Skeletal muscle cell (primary cell): ENCODE results near the gene ANKRD36B.
"Not testable (repeated sequence)": the region's sequence is repeated elsewhere in the genome, so short reads cannot be mapped to it uniquely, and the experiment has no call there.

ENCODE experiments used
- DNase-seq: peaks from one replicate; pipeline ENCODE4 v3.0.0-alpha.2; 2010; ENCODE audit warnings: low read depth
- H3K4me3 ChIP-seq: 2 replicates; pipeline ENCODE4 v1.5.1; 2011; ENCODE audit warnings: low read depth, mild to moderate bottlenecking, control low read depth, low read length, moderate library complexity

The ANKRD36B gene

GRCh38 chr2:97589598-97590510 is at the start of gene ANKRD36B:
ANKRD36B (minus strand) TSS chr2:97589877; CDS start chr2:97589685, 192 bp downstream.
- peak within 1 kb of the TSS; percentile 59 for H3K4me3 ChIP-seq
- not testable (repeated sequence) for DNase-seq

DNA sequence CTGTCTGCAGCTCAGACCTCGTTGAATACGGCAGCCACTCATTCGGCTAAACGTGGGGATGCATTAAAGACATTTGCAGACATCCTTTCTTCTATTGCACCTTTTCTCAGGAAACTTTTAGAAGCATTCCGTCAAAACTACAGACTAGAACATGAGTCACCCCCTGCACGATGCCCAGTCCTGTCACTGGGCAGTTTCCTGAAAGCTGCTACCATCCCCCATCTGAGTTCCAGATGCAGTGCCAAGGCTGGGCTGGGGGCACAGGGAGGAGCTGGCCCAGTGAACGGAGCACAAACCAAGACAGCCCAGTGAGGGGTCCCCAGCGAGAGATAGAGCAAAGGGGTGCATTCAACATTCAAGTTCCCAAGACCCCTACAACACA is 36.4 kb upstream of the ANKRD36B start:
- H3K4me3 ChIP-seq, DNase-seq: not testable (repeated sequence)

- H3K4me3 ChIP-seq, DNase-seq: not testable (repeated sequence)
Observed at GRCh38 chr2:97625354-97626048, 35.8 kb upstream of the ANKRD36B start.

DNA sequence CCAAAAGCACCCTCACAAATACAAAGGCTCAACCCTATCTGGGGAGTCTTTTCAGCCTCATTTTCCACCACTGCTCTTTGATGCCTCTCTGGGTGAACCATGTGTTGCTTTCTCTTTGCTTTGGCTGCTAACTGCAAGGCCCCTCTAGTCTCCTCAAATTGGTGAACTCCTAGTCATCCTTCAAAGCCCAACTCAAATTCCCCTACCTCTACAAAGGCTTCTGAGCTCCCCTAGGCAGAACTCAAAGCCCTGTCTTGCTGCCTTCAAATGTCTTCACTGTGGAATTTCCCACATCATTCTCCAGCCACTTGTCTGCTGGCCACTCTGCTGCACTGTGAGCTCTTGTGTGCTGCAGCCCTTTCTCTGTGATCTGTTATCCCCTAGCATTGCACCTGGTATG is 33.3 kb upstream of the ANKRD36B start:
- H3K4me3 ChIP-seq, DNase-seq: not testable (repeated sequence)

GRCh38 chr2:97620492-97620891 is 30.8 kb upstream of the ANKRD36B start:
- not testable (repeated sequence) for DNase-seq, H3K4me3 ChIP-seq

- not testable (repeated sequence) for H3K4me3 ChIP-seq
Observed at GRCh38 chr2:97618939-97619827, 29.5 kb upstream of the ANKRD36B start.

DNA sequence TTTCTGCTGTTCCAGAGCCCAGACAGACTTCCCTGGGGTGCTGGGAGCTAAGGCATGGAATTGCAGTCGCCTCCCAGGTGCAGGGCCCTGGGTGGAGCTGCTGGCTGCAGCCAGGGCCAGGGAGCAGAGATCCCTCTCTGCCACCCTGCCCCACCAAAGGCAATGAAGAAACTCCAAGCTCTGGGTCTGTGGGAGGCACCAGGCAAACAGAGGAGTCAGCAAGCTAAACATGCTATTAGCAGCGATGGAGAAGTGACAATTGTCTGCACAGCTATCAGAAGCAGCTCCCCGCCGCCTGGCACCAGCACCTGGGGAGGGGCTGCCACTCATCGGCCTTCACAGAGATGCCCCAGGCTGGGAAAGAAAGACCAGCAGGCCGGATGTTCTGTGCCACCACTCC is 28.2 kb upstream of the ANKRD36B start:
- DNase-seq: no peak
- H3K4me3 ChIP-seq: no peak overlapping the region

More at GRCh38 chr2:97618939-97619827, 29.5 kb upstream of the ANKRD36B start:
- peak; percentile 6 for DNase-seq

- H3K4me3 ChIP-seq, DNase-seq: not testable (repeated sequence)
Observed at GRCh38 chr2:97615746-97616145, 26.1 kb upstream of the ANKRD36B start.

DNA sequence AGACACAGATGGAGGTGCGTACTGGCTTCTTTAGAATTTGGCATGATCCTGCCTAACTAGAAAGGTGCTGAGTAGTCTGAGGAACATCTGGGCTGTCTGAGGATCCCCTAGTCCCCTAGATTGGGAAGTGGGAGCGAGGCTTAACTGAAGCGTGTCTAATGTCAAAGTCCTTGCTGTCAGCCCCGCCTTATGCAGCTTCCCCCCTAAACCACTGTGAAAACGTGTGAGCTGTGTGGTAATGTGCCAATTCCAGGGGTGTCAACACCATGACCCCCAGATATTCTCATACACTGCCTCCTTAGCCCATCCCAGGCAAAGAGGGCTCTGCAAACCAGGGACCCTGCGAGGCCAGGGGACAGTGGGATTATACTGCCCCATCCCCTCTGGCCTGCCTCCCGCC is 22.2 kb upstream of the ANKRD36B start:
- not testable (repeated sequence) for DNase-seq, H3K4me3 ChIP-seq

DNA sequence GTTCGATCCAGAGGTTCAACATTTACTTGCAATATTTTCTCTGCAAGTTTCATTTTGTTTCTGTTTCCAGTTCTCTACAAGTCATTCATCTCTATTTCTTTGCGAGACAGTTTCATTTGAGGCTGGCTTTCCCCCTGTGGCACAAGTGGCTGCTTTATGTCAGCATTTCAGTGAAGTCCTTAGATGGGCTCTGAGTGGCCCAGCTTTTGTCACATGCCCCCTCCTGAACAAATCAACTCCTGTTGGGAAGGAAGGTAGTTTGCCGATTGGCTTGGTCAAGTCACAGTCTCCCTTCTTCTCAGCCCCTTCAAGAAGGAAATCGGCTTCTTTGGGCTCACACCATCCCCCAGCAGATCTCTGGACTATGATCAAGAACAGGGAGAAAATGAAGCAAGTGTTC is 19.1 kb upstream of the ANKRD36B start:
- not testable (repeated sequence) for H3K4me3 ChIP-seq, DNase-seq

DNA sequence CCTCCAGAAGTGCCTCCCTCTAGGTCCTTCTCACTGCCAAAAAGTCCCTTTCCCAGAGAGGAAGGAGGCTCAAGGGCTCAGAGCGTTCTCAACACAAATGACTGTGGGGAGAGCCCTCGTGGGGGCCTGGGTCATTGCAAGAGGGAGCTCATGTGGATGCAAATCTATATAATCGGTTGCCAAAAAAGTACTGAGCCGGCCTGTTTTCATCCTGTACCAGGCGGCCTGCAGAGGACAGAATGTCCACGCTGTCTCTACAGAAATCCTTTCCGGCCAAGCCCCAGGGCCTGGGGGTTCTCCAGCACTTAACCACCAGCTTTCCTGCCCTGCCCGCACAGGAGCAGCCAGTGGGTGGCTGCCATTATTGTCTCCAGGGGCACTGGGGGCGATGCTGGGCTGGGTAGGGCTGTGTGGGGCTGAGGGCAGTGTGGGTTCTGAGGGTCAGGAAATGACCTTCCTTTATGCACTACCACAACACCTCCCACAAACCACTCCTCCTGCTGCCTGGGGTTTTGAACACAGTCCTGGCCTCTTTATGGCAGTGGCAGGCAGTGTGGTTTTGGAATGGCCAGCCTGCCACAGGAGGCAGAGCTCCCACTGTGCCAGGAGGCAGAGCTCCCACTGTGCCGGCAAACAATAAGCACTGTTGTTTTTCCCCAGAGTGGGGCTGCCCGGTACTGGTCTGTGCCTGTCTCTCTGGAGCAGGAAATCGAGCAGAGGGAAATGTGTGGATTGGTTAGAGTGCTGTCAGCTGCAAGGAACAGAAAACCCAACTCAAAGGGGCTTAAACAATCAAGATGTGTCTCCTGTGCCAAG is 16.1 kb upstream of the ANKRD36B start:
- not testable (repeated sequence) for H3K4me3 ChIP-seq, DNase-seq

DNA sequence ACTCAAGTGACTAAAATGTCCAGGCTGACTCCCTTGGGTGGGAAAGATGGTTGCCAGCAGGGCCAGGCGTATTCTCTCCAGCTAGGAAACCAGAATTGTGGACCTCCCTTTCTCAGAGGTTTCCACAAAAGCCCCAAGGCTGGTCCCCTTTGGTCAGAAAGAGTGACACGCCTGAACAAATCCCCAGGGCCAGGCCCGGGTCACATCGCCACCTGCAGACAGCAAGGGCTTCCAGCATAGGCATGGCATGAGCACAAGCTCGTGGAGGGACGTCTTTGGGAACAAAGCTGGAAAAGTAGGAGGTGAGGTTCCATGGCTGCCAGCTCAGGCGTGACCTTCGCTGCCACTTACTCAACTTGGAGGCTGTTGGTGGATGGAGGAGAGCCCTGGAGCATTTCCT is 15.4 kb upstream of the ANKRD36B start:
- H3K4me3 ChIP-seq, DNase-seq: not testable (repeated sequence)

GRCh38 chr2:97601537-97601936 is 11.9 kb upstream of the ANKRD36B start:
- not testable (repeated sequence) for H3K4me3 ChIP-seq, DNase-seq

- not testable (repeated sequence) for DNase-seq, H3K4me3 ChIP-seq
Observed at GRCh38 chr2:97596180-97596579, 6.5 kb upstream of the ANKRD36B start.

DNA sequence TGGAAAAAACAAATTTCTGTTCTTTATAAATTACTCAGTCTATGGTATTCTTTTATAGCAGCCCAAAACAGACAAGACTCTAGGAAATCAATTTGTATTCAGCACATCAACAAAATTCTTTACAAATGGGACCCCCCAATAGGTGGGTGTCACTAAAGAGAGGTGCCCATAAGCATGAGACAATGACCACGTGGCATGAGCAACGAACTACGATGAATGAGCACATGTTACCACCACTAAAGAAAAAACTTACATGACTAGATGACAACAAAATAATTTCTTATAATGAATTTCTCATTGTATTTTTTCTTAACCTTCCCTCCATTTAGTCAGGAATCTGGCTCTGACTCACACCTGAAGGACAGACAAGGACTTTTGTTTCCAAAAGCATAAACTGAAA is 3.8 kb upstream of the ANKRD36B start:
- DNase-seq, H3K4me3 ChIP-seq: not testable (repeated sequence)

- H3K4me3 ChIP-seq: peak overlapping the region; percentile 56
- DNase-seq: peak; percentile 37
Observed at GRCh38 chr2:97590515-97591394, 1.1 kb upstream of the ANKRD36B start.

DNA sequence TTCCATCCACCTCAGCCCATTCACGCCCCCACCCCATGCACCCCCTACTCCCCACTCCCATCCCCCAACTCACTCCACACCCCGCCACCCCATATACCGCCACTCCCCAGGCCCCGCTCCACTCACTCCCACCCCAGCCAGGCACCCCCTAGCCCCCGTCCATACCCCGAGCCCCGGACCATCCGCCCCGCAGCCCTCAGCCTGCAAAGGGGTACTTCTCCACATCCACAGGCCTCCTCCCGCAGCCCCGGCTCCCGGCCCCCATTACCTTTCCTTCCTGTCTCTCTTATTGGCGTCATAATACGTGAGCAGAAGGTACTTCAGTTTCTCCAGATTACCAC is 450 bp downstream of the ANKRD36B start:
- H3K4me3 ChIP-seq: peak overlapping the region; percentile 59
- DNase-seq: not testable (repeated sequence)

DNA sequence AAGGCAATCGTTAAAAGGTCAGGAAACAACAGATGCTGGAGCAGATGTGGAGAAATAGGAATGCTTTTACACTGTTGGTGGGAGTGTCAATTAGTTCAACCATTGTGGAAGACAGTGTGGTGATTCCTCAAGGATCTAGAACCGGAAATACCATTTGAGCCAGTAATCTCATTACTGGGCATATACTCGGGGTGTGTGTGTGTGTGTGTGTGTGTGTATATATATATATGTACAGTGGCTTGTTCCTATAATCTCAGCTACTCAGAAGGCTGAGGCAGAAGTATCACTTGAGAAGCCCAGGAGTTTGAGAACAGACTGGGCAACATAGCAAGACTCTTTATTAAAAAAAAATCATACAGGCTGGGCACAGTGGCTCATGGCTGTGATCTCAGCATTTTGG is 24.0 kb downstream of the ANKRD36B start:
- DNase-seq, H3K4me3 ChIP-seq: not testable (repeated sequence)
